ENCODE data around the gene ELK3. TPM values are rescaled to one million over a fixed set of nuclear protein-coding genes. Genes with fewer than 3 reads are reported as not detected.

Gene ELK3
- total RNA-seq, 2 experiments from 2014 or later, result 10.9 to 12.6 TPM

GRCh38 chr12:96197503-96198272, 3.5 kb downstream of the ELK3 start:
- Mint-ChIP-seq H3K27ac (peak overlapping the region; percentile 95), H3K9me3 (no peaks in the 10 kb centered on the region), H3K4me3 (peak overlapping the region; percentile 48), H3K27me3 (no peaks in the 10 kb centered on the region), H3K4me1 (peaks cover 56% of the 10 kb centered on the region), H3K36me3 (peaks cover 14% of the 10 kb centered on the region)
- no peak for DNase-seq

DNA sequence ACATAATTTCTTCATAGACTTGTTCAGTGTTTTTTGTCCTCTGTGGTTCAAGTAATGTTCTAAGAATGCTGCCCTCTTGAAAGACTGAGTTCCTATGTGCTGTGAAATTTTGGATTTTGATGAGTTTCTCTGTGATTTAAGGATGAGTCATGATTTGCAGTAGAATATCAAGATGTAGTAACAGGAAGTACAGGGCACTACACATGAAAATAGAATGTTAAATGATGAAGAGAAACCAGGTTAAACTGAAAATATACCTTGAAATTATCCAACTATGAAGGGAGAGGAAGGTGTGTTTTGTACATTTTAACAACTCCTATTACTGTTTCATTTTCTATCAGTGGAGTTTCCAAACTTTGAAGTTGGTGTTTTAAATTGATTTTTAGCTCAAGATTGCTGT, 4.8 kb downstream of the ELK3 start:
- H3K9me3 Mint-ChIP-seq, result peaks cover 11% of the 10 kb centered on the region
- DNase-seq, result no peak
- no peaks in the 10 kb centered on the region for H3K27me3 Mint-ChIP-seq
- H3K4me1 Mint-ChIP-seq, result peaks cover 48% of the 10 kb centered on the region
- peaks cover 27% of the 10 kb centered on the region for H3K36me3 Mint-ChIP-seq
- H3K27ac Mint-ChIP-seq, result peak overlapping the region; percentile 72
- H3K4me3 Mint-ChIP-seq, result peak overlapping the region; percentile 5

DNA sequence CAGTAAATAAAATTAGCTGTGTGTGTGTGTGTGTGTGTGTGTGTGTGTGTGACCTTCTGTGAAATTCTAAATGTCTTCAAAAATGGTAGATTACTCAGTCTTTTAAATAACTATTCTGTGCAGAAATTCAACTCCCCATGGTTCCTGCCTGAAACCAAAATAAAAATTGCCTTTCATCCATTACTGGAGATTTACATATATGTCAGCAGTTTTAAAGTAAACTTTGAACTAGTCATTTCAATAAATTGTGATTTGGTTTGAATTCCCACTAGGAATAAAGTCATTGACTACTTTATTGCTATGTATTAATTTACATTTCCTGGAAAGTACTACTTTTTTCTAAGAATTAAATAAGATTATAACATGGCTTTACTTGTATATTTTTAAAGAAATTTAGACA, 5.3 kb downstream of the ELK3 start:
- Mint-ChIP-seq H3K4me1 (peaks cover 51% of the 10 kb centered on the region), H3K27me3 (no peaks in the 10 kb centered on the region), H3K9me3 (peaks cover 13% of the 10 kb centered on the region), H3K27ac (peak overlapping the region; percentile 72), H3K4me3 (peak overlapping the region; percentile 5), H3K36me3 (peaks cover 31% of the 10 kb centered on the region)
- no peak for DNase-seq

DNA sequence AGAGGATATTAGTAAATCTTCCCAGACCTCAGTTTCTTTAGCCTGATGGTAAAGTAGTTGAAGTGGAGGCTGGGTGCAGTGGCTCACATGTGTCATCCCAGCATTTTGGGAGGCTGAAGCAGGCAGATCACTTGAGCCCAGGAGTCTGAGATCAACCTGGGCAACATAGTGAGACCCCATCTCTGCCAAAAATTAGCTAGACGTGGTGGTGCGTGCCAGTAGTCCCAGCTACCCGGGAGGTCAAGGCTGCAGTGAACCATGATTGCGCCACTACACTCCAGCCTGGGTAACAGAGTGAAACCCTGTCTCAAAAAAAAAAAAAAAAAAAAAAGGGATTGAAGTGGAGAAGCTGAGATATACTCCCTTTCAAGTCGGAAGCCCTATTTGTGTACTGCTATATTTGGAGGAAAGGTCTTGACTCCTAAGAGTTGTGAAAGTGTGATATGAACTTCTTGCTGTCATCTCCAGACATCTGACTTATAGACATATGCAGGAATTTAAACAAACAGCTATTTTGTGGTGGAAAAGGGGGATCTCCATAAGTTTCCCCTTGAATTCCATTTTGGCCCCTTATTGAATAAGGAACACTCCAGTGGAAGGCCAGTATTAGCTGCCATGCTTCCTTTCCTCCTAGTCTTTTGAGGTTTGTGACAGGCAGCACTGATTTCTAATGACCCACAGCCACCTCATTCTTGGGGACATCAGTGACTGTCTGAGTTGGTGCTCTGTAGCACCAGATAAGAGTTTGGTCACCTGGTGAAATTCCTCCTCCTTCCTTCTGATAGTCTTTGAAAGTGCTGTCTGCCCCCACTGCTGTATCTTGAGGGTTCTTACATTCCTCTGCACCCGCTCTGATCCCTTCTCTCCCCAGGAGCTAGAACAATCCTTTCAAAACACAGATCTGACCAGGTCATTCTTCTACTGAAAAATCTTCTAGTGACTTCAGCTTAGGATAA, 7.4 kb downstream of the ELK3 start:
- Mint-ChIP-seq H3K9me3 (peaks cover 21% of the 10 kb centered on the region), H3K4me3 (no peak overlapping the region), H3K4me1 (peaks cover 66% of the 10 kb centered on the region), H3K27ac (no peak overlapping the region), H3K27me3 (no peaks in the 10 kb centered on the region), H3K36me3 (peaks cover 52% of the 10 kb centered on the region)
- no peak for DNase-seq

- no peak for DNase-seq
- Mint-ChIP-seq H3K9me3 (peaks cover 21% of the 10 kb centered on the region), H3K27me3 (no peaks in the 10 kb centered on the region), H3K36me3 (peaks cover 58% of the 10 kb centered on the region), H3K27ac (no peak overlapping the region), H3K4me1 (peaks cover 63% of the 10 kb centered on the region), H3K4me3 (no peak overlapping the region)
Measured at GRCh38 chr12:96204381-96204780, 10.2 kb downstream of the ELK3 start.

GRCh38 chr12:96205908-96206307, 11.7 kb downstream of the ELK3 start:
- Mint-ChIP-seq H3K4me3 (peak overlapping the region; percentile 9), H3K27ac (peak overlapping the region; percentile 19), H3K27me3 (no peaks in the 10 kb centered on the region), H3K4me1 (peaks cover 70% of the 10 kb centered on the region), H3K36me3 (peaks cover 64% of the 10 kb centered on the region), H3K9me3 (peaks cover 21% of the 10 kb centered on the region)
- no peak for DNase-seq

GRCh38 chr12:96206936-96207662, 12.9 kb downstream of the ELK3 start:
- no peak overlapping the region for H3K27ac Mint-ChIP-seq
- peaks cover 57% of the 10 kb centered on the region for H3K36me3 Mint-ChIP-seq

DNA sequence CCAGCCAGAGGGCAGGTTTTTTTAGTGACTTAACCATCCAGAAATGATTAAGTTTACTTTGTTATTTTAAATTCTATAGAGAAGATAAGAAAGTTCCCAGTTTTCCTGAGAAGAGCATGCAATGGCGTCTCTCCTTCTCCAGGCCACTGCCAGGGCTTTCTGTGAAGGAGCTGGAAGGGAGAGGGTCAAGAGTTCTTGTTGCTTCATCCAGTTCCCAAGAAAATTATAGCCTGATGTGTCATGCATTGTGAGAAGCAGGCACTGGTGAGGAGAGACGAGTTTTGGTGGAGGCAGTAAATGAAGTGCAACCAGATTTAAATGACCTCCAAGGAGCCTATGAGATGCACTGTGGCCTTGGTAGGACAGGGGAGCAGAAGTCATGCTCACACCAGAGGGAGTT, 14.2 kb downstream of the ELK3 start:
- peaks cover 83% of the 10 kb centered on the region for H3K4me1 Mint-ChIP-seq
- peaks cover 17% of the 10 kb centered on the region for H3K9me3 Mint-ChIP-seq
- no peak overlapping the region for H3K4me3 Mint-ChIP-seq
- peak overlapping the region; percentile 9 for H3K27ac Mint-ChIP-seq
- H3K36me3 Mint-ChIP-seq, result peaks cover 45% of the 10 kb centered on the region
- no peaks in the 10 kb centered on the region for H3K27me3 Mint-ChIP-seq
- DNase-seq, result no peak

More at GRCh38 chr12:96206936-96207662, 12.9 kb downstream of the ELK3 start:
- H3K4me3 Mint-ChIP-seq, result no peak overlapping the region
- no peak for DNase-seq
- peaks cover 73% of the 10 kb centered on the region for H3K4me1 Mint-ChIP-seq
- peaks cover 21% of the 10 kb centered on the region for H3K9me3 Mint-ChIP-seq
- no peaks in the 10 kb centered on the region for H3K27me3 Mint-ChIP-seq

GRCh38 chr12:96208801-96209549, 14.8 kb downstream of the ELK3 start:
- Mint-ChIP-seq H3K4me3 (peak overlapping the region; percentile 4), H3K27ac (peak overlapping the region; percentile 57), H3K27me3 (no peaks in the 10 kb centered on the region), H3K9me3 (peaks cover 11% of the 10 kb centered on the region), H3K4me1 (peaks cover 88% of the 10 kb centered on the region), H3K36me3 (peaks cover 39% of the 10 kb centered on the region)
- DNase-seq, result no peak

- DNase-seq, result peak; percentile 42
- peaks cover 4% of the 10 kb centered on the region for H3K9me3 Mint-ChIP-seq
- peaks cover 24% of the 10 kb centered on the region for H3K36me3 Mint-ChIP-seq
- H3K4me1 Mint-ChIP-seq, result peaks cover 82% of the 10 kb centered on the region
- no peaks in the 10 kb centered on the region for H3K27me3 Mint-ChIP-seq
- peak overlapping the region; percentile 67 for H3K4me3 Mint-ChIP-seq
- peak overlapping the region; percentile 86 for H3K27ac Mint-ChIP-seq
Measured at GRCh38 chr12:96210376-96211055, 16.3 kb downstream of the ELK3 start.

GRCh38 chr12:96211988-96212387, 17.8 kb downstream of the ELK3 start:
- peak overlapping the region; percentile 84 for H3K27ac Mint-ChIP-seq
- no peaks in the 10 kb centered on the region for H3K9me3 Mint-ChIP-seq
- peak overlapping the region; percentile 72 for H3K4me3 Mint-ChIP-seq
- no peaks in the 10 kb centered on the region for H3K27me3 Mint-ChIP-seq
- H3K36me3 Mint-ChIP-seq, result peaks cover 12% of the 10 kb centered on the region
- H3K4me1 Mint-ChIP-seq, result peaks cover 71% of the 10 kb centered on the region
- DNase-seq, result no peak

DNA sequence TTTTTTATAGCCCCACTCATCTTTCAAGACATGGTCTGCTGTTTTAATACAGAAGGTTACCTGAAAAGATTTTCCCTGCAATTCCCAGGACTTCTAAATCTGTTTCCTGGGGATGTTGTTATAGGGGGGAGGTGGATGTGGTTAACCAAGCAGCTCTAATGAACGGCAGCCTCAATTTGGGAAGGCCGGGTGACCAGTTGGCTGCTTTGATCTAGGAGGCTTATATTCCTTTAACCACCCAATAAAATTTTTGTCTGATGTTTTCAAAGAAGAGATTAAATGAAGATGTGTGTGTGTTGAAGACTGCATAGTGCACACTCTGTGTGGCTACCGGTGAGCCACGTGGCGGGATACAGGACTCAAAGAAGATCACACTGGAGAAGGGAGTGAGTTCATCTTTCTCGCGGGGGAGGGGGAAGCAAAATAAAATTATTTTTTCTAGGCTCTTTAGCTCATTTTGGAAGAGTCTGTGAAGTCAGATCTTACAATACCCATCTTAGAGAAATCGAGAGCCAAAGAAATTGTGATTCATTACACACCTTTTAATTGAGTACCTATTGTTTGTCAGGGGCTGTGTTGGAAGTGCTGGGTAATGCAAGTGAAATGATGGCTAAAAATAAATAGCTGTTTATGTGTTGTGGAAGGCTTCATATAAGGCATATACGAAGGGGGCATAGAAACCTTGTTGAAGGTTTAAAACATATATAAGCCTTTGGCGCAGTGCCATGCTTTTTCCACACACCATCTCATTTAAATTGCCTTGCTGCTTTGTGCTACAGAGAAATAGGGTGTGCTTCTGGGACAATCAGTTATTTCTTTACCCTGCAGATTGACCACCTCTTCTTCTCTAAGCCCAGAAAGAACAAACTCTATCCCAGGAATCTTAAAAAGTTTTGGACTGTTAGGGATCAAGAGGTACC, 18.5 kb downstream of the ELK3 start:
- no peaks in the 10 kb centered on the region for H3K27me3 Mint-ChIP-seq
- peaks cover 12% of the 10 kb centered on the region for H3K36me3 Mint-ChIP-seq
- no peaks in the 10 kb centered on the region for H3K9me3 Mint-ChIP-seq
- peaks cover 64% of the 10 kb centered on the region for H3K4me1 Mint-ChIP-seq
- no peak for DNase-seq
- H3K4me3 Mint-ChIP-seq, result peak overlapping the region; percentile 72
- peak overlapping the region; percentile 84 for H3K27ac Mint-ChIP-seq

DNA sequence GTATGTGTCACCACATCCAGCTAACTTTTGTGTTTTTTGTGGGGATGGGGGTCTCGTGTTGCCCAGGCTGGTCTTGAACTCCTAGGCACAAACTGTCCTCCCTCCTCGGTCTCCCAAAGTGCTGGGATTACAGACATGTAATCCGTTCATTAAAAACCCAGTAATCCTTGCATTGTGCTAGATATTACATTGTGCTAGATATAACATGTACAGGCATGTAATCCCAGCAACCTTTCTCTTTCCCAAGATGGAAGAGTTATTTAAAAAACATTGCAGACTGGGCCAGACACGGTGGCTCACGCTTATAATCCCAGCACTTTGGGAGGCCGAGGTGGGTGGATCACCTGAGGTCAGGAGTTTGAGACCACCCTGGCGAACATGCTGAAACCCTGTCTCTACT, 19.7 kb downstream of the ELK3 start:
- Mint-ChIP-seq H3K27ac (no peak overlapping the region), H3K4me3 (no peak overlapping the region), H3K36me3 (peaks cover 12% of the 10 kb centered on the region), H3K27me3 (no peaks in the 10 kb centered on the region), H3K9me3 (no peaks in the 10 kb centered on the region), H3K4me1 (peaks cover 57% of the 10 kb centered on the region)
- DNase-seq, result no peak

All from activated naive CD8-positive, alpha-beta T cell treated with anti-CD3 and anti-CD28 coated beads for 36 hours (primary cell).